ENCODE measurements around the gene PAQR5.
"Not testable (repeated sequence)": the region's sequence is repeated elsewhere in the genome, so short reads cannot be mapped to it uniquely, and the experiment has no call there.

Gene PAQR5

GRCh38 chr15:69358850-69359249 is 60.1 kb downstream of the PAQR5 start:
- DNase-seq: no peak

DNA sequence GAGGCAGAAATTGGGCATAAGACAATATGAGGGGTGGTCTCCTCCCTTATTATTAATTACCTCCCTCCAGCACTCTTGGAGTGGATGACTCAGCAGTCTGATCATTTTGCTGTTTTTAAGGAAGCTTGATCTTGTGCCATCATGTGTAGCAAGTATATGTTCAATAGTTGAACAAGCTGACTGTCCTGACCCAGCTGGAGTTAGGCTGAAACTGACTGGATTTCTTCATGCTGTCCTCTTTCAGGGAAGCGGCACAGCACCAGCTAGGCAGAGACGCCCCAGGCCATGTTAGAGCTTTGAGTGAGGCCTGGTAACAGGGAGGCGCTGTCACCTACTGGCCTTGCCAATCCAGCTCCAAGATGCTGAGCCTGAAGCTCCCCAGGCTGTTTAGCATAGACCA is 61.0 kb downstream of the PAQR5 start:
- no peak for DNase-seq

- DNase-seq: no peak
Observed at GRCh38 chr15:69360642-69361041, 61.9 kb downstream of the PAQR5 start.

GRCh38 chr15:69367236-69367635 is 68.5 kb downstream of the PAQR5 start:
- no peak for DNase-seq

DNA sequence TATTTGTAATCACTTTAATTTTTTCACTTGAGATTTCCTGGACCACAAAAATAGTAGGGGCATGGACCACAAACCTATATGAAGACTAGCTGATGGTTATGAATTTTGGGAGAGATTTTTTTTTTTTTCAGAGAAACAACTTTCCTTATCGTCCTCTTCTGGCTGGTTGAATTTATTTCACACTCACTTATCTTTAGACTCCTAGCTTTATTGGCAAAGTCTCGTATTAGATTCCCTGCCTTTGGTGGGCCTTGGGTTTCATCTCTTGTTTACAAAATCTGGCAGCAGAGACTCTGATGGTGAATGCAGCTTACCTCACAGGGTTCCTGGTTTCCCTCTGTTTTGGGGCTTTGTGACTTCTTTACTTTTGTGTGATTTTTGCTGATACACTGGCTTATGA is 70.9 kb downstream of the PAQR5 start:
- DNase-seq: no peak

GRCh38 chr15:69373406-69373805 is 74.7 kb downstream of the PAQR5 start:
- DNase-seq: no peak

GRCh38 chr15:69375151-69375790 is 76.6 kb downstream of the PAQR5 start:
- no peak for DNase-seq

DNA sequence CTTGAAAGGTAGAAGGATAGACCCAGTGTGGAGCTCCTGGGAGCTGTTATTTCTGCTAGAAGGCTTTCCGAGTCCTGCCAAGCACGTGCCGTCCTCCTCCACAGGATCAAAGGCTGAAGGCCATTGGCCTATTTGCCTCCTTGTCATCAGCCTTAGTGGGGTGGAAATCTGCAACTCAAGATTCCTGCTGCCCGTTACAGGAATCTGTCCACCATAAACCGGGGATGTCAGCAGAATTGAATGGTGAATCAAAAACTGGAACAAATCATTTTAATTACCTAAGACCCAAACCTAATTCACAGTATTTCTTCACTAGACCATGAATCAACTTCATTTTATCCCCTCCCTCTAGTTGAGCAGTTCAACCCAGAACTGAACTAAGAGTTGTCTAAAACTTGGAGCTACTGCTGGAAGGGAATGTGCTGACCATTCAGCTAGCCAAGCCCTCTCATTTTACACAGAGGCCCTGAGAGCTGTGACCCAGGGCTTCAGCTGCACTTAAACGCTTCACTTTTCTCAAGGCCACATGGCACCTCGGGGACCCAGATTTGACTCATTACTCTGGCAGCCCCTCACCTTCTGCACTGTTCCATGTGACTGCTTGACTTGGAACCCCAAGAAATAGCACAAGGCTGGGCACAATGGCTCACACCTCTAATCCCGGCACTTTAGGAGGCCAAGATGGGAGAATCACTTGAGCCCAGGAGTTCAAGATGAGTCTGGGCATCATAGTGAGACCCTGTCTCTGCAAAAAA is 78.7 kb downstream of the PAQR5 start:
- DNase-seq: no peak

DNA sequence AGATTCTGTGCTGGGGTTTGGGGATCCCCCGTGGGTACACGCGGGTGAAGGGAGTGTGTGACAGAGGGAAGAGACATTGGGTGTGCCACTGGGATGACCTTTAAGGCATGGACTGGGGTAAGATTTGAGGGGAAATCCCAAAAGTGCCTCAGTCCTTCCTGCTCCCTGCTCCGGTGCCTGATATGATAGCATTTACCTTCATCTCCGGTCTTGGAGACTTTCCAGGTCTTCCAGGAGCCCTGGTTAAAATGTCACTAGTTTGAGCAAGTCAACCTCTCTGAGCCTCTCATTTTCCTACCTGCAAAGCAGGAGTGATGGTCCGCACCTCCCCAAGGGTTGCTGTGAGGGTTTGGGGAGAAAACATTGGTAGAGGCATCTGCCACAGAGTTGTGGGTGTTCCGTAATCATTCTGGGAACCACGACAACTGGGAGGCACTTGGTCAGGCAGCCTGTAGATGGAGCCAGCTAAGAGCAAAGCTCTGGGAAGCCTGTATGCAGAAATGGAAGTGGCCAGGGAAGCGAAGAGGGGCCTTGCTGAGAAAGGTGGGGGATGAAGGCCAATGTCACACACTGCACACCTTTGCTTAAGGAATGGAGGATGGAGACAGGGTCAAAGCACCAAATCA is 81.5 kb downstream of the PAQR5 start:
- peak in 1 of 2 experiments; percentile 14 for DNase-seq

DNA sequence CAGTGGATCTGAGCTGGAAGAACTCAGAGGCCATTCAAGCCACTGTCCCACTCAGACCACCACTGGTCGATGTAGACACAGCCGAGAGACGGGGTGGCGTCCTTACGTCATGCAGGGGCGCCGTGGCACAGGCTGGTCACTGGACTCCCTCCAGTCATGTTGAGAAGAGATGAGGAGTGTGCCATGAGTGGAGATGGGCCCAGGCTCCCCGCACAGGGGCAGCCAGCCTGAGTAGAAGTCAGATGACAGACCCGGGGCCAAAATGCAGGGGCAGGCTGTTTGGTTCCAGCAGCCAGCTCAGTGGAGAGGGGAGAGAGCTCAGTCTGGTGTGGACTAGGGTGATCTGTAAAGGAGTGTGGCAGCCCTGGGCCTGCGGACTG is 82.0 kb downstream of the PAQR5 start:
- DNase-seq: no peak

GRCh38 chr15:69382176-69382575 is 83.5 kb downstream of the PAQR5 start:
- DNase-seq: not testable (repeated sequence)

DNA sequence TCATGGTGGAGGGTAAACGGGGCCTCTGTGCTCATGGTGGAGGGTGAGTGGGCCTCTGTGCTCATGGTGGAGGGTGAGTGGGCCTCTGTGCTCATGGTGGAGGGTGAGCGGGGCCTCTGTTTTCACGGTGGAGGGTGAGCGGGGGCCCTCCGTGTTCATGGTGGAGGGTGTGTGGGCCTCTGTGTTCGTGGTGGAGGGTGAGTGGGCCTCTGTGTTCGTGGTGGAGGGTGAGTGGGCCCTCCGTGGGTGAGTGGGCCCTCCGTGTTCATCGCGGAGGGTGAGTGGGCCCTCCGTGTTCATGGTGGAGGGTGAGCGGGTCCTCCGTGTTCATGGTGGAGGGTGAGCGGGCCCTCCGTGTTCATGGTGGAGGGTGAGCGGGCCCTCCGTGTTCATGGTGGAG is 85.4 kb downstream of the PAQR5 start:
- not testable (repeated sequence) for DNase-seq

GRCh38 chr15:69384626-69385598 is 86.2 kb downstream of the PAQR5 start:
- DNase-seq: no peak

DNA sequence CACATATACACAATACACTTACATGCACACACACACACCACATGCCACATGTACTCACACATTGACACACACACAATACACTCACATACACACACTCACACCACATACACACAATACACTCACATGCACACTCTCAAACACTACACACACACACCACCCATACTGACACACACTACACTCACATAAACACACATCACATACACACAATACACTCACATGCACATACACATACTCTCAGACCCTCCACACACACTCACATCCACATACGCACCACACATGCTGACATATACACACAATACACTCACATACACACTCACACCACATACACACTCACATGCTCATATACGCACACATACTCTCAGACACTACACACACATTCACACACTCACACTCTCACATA is 87.1 kb downstream of the PAQR5 start:
- DNase-seq: no peak

DNA sequence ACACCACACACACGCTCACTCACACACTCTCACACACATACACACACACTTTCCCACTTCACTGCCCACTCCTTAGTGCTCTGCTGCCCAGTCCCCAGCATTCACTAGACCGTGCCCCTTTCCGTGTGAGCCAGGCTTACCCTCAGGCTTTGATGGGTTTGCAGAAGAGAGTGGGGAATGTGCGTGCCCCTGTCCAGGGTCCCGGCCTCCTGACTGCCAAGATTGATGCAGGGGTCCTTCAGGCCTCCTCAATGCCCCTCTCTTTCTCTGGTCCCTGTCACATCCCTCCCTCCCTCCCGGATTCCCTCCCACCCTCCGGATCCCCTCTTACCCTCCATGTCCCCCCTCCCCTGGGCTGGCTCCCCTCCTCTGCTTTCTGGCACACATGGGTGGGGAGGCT is 87.6 kb downstream of the PAQR5 start:
- no peak for DNase-seq

DNA sequence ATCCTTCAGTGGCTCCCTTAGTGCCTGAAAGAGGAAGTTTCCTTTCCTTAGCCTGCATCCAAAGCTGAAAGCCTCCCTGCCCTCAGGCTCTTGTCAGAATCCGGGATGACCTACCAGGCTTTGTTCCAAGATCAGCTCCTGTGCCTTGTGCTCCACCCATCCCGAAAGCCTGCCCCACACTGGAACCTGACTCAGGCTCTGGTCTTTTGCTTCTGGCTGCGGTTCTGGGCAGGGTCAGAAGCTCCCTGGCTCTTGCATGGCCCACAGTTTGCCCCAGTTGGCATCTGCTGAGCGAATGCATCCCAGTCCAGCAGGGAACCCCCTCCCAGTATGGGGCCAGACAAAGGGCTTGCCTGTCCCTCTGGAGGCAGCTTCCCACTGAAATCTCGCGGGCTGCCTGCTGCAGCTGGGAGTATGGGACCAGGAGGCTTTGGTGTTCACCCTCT is 89.6 kb downstream of the PAQR5 start:
- no peak for DNase-seq

- no peak for DNase-seq
Observed at GRCh38 chr15:69389426-69389825, 90.7 kb downstream of the PAQR5 start.

- DNase-seq: no peak
Observed at GRCh38 chr15:69390575-69390974, 91.9 kb downstream of the PAQR5 start.

- DNase-seq: no peak
Observed at GRCh38 chr15:69391046-69391757, 92.5 kb downstream of the PAQR5 start.

- DNase-seq: no peak
Observed at GRCh38 chr15:69392352-69392751, 93.6 kb downstream of the PAQR5 start.

- DNase-seq: no peak
Observed at GRCh38 chr15:69393831-69394491, 95.2 kb downstream of the PAQR5 start.

All from NCI-H524 (cell line).